Posterior cingulate gyrus (tissue), 11 donors: Measurements from ENCODE around the gene EFCAB10.

Source experiments
- DNase-seq, 10 donors: peaks; one replicate each; pipeline versions ENCODE4 v3.0.0 to v3.0.0-alpha.2; 2020 to 2021; ENCODE audit warnings: mixed read lengths in 3 of 10
- intact Hi-C: fragments of 100-400 bp; cut with DNase I; formaldehyde crosslinking; loops from one replicate; pipeline ENCODE4 v1.15.1; 2023

Gene EFCAB10, protein sequence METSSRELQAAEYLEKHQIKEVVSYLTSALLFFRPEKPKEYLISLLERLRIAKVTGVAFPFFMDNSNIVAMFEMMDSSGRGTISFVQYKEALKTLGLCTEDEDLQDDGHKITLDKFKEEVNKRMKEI

DNA sequence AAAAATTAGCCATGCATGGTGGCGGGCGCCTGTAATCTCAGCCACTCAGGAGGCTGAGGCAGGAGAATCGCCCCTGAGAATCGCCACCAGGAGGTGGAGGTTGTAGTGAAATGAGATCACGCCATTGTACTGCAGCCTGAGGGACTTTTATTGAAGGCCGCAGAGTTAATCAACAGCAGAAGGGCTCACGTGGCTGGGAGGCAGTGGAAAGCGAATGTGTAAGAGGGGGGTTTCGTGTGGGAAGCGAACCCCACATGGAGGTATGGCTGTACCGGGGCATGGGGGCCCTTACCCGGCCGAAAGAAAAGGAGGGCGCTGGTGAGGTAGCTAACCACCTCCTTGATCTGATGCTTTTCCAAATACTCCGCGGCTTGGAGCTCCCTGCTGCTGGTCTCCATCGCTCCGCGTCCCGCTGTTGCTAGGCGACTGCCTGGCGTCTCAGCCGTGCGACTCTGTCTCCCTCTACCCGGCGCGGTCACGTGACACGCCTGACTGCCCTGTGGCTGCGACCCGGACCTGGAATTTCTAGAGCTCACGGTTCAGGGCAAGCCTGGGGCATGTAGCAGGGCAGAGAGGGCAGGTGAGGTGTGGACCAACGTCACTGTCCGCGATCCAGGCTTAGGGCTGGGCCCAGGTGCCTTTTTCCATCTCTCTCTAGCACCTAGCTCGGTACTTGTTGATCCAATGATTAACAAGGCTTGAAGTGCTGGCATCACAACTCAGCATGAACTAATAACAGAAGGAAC lies at the start of gene EFCAB10:
EFCAB10 (minus strand) TSS at position 428 of the 746 bp plus-strand sequence; CDS start at position 398, 30 bp downstream.
- intact Hi-C loops: no loop called here
- DNase-seq: peak; percentile 72 to 97 (median 83)

DNA sequence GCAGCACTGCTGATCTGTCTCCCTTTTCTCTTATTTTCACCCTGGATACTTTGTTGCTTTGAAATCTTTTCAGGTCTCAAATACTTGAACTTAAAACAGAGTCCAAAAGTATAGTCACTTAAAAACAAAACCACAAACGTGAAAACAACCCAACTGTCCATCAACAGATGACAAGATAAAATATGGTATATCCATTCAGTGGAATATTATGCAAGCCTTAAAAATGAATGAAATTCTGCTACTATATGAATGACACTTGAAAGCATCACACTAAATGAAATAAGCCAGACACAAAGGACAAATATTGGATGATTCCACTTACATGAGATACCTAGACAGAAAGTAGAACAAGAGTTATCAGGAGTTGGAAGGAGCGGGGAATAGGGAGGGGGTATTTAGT lies 44.7 kb upstream of the EFCAB10 start:
- intact Hi-C loops: no loop called here
- DNase-seq: no peak

DNA sequence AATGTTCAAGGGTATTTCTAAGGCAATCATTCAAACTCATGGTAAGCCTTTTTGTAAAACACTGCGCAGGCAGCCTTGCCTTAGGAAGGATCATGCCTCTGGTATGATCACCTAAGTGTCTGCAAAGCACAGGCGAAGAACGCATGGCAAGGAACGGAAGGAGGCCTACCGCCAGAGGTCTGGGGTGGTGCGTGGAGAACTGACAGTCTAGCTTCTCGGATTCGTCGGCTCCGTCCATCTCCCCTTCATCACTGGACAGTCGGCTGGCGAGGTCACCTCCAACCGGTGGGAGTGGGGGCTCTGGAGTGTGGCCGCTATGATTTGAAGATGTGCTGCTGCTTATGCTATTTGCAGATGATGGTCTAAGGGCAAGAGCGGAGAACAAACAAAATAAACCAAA lies 42.6 kb upstream of the EFCAB10 start:
- no peak for DNase-seq
- intact Hi-C loops: no loop called here

DNA sequence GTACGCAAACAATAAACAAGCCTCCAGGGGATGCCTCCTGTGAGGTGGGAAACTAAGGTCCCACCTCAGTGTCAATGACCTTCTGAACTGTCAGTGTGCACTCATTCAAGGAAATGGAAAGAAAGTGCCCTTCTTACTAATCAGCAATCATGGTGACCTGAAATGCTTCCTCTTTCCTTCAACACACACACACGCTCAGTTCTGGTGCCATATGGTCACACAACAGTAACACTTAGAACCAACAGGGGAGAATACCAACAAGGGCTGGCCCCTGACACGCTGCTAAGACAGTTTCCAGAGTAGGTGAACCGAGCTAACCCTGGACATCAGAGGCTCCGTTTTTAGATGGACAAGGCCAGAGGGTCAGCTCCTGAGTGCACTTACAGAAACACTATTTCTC lies 42.1 kb upstream of the EFCAB10 start:
- intact Hi-C loops: no loop called here
- no peak for DNase-seq

DNA sequence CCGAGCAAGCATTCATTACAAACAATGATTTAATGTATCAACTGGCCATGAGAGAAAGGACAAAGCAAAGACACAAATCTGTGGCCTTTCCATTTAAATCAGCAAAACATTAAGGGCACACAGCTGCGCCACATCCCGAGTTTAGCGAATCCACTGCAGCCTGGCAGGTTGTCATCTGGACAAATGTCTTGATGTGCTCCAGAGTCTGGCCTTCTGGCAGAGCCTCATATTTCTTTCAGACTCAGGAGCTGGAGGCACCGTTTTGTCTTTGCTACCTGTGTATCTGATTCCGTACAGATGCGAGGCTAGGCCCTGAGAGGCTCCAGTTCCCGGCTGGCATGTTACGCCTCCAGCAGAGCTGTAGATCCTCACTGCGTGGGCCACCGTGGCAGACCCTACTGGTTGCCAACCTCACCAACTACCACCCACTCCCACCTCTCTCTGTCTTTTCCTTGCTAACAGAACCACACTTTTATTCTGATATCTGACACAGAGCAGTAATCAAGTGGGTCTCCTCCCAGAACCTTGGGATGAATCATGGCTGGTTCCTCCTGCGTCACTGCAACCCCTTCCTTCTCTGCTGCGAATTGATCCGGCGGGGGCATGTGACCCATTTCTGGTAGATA lies 40.9 kb upstream of the EFCAB10 start:
- DNase-seq: peak in 7 of 10 donors; percentile 27 to 92 (median 57)
- intact Hi-C loops: no loop called here

DNA sequence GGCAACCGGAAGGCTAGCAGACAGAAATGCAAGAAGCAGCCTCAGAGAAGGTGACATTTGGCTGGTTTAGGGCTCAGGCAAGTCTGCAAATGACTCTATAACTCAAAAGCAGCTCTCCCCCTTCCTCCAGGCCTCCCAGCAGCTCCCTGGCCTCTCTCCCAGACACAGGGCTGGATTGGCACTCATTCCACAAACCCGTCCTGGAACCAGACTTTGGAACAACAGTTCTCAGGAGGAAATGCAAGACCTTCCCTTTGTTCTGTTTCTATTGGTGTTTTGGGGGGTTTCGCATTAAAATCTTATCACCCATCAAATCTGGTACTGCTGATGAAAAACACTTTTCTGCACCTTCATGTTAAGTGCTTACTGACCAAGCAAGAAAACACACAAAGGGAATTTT lies 40.3 kb upstream of the EFCAB10 start:
- intact Hi-C loops: no loop called here
- peak; percentile 46 to 93 (median 67) for DNase-seq

DNA sequence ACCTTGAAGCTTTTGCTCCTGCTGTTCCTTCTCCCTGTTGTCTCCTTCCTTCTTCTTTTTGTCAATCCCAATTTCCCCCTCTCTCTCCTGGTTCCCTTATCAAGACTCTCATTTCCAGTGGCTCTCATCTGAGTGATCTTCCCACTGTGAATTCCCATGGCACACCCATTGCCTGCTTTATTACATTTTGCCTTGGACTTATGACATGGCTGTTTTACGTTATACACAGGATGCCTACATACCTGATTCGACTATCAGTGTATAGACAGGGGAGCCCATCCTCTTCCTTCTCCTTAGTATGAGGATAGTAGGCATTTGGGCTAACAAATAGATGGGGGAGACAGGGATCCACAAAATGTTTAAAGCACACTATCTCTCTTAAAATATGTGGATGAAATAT lies 39.9 kb upstream of the EFCAB10 start:
- intact Hi-C loops: no loop called here
- DNase-seq: no peak

DNA sequence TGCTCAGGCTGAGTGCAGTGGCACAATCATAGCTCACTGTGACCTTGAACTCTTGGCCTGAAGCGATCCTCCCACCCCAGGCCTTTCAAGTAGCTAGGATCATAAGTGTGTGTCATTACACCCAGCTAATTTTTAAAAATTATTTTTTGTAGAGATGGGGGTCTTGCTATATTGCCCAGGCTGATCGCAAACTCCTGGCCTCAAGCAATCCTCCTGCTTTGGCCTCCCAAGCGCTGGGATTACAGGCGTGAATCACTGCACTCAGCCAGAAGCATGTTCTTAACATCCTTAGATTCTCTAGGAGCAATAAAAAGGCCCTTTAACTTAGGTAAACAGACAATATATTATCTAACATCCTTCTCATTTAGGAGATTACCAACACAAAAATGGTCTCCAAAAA lies 38.3 kb upstream of the EFCAB10 start:
- intact Hi-C loops: no loop called here
- peak in 1 of 10 donors; percentile 40 for DNase-seq

DNA sequence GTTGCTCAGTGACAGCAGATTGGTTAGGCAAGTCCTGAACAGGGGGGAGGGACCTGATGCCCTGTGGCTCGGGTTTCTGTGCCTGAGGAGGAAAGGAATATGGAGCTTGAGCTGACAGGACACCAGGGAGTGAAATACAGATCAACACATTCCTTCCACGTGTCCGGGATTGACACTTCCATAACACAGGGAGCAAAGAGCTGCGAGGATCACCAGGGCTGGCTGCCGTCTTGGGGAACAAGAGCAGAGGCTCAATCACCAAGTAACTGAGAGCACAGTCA lies 36.7 kb upstream of the EFCAB10 start:
- intact Hi-C loops: no loop called here
- DNase-seq: peak in 1 of 10 donors; percentile 25

DNA sequence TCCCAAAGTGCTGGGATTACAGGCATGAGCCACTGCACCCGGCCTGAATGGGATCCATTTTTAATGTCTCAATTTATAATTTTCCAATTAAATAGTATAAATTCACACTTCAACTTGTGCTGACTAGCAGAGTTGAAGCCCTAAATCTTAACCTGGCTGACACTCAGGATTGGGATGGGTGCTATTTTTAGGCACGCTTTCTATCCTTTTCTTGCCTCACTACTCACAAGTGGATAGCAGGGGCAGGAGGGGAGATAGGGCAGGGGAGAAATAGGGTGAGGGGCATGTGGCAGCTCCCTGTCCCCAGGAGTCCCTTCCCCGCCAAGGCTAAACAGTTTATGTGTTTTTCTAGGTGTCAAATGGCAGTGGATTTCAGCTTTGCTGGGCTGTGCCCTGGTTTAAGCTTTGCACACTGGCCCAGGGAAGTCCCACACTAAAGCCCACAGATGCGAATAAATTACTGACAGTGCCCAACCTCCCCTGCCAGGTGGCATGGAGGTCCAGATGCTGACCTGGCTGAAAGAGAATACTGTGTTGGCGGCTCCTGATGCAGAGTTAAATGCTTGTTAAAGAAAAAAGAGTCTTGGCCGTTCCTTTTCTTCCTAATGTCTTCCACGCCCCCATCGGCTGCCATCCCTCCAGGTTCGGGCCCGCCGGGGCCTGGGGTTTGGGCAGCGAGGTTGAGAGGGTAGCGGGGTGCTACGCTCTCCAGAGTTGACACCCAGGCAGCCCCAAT lies 36.2 kb upstream of the EFCAB10 start:
- intact Hi-C loops: no loop called here

DNA sequence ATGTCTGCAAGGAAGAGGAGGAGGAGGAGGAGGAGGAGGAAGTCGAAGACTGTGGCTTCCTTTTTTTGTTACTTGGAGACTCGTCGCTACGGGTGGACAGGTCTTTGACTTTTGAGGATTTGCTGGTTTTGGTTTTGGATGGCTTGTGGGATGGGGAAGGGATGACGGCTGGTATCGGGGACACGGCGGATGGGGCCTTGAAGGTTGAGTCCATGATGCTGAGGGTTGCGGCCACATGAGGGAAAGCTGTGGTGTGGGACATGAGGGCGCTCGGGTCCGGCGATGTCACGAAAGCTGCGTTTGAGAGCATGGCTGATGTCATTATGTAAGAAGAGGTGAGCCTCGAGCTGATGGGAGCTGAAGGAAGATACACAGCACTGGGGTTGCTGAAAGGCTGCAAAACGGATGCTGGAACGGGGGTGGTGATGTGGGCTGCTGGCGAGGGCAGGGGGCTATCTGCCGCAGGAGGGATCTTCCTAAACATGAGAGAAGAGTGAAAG lies 33.1 kb upstream of the EFCAB10 start:
- peak in 2 of 10 donors; percentile 44 to 62 for DNase-seq
- intact Hi-C loops: no loop called here

More for the DNA sequence above, 36.2 kb upstream of the EFCAB10 start:
- DNase-seq: peak in 1 of 10 donors; percentile 76

DNA sequence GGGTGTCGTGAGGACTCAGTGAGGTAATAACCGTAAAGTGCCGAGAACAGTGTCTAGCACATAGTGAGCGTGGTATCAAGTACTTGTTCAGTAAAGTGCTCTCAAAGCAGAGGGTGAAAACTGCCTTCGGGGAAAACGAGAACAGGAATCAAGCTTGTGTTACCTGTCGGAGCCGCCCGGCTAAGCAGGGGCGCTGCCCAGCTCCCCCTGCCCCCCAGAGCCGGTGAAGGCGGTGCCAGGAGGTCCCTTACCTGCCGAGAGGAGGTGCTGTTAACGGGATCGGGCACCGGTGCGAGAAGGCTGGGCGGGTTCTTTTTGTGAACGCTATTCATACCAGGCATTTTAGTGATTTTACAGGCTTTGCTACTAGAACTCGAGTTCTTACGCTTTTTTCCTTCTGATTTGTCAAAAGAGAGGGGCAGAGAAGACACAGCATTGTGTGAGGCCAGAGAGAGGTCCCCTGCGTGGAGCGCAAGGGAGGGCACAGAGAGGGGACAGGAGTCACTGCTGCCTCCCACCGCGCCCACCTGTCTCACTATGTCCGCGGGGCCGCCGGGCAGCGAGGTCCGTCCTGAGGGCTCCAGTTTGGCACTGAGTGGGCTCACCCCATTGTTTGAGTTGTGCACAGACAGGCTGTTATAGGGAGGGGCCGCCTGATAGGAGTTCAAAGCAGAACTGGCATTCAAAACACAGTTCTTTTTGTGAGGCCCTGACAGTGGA lies 32.5 kb upstream of the EFCAB10 start:
- intact Hi-C loops: no loop called here
- DNase-seq: peak in 2 of 10 donors; percentile 49 to 56

DNA sequence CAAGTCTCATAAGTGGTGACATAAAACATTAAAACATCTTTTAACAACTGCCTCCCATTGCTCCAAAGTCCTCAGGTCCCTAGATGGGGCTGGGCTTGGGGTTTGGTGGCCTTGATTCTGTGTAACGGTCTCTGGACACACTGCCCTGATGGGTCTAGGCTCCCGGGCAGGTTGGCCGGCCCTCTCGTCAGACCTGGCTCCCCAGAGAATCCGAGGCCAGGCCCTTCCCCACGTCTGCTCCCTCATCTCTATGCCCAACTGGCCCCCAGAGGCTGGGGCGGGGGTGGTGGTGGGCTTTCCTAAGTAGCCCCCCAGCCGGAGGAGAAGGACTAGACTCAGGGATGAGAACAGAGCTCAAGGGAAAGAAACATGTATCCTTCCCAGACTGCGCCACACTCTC lies 31.5 kb upstream of the EFCAB10 start:
- DNase-seq: peak in 1 of 10 donors; percentile 47
- intact Hi-C loops: no loop called here

DNA sequence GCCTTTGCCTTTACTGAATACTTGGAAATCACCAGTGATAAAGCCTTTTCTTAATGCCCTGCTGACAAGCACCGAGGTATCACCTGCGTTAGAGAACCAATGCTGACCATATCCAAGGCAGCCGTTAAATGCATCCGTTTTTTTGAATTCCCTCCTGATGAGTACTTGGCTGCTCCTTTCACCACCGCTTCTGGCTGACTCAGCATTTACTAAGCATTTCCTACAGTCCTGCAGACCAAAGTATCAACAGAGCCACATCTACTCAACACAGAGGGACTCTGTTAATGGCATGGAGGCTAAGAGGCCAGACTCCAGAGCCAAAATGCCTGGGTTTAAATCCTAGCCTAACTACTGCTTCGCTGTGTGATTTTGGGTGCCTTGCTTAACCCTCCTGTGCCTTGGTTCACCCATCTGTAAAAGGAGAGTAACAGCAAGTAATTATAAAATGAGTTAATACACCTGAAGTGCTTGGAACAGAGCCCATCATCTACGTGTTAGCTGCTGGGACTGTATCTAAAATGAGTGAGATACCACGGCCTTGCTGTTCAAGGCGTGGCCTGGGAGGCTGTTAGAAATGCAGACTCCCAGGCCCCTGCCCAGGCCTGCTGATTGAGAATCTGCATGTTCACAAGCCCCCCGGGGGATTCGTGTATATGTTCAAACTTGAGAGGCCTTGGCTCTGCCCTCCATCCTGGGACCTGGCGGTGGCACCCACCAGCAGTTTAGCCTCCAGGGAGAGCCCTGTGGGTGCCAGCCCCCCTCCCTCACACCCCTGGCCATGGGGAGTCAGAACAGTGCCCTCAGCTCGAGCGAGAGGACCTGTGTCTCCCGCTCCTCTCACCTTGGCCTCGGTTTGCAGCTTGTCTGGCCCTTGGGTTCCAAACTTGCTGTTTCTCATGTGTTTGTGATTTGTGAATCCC lies 30.8 kb upstream of the EFCAB10 start:
- peak in 1 of 10 donors; percentile 69 for DNase-seq
- intact Hi-C loops: no loop called here

DNA sequence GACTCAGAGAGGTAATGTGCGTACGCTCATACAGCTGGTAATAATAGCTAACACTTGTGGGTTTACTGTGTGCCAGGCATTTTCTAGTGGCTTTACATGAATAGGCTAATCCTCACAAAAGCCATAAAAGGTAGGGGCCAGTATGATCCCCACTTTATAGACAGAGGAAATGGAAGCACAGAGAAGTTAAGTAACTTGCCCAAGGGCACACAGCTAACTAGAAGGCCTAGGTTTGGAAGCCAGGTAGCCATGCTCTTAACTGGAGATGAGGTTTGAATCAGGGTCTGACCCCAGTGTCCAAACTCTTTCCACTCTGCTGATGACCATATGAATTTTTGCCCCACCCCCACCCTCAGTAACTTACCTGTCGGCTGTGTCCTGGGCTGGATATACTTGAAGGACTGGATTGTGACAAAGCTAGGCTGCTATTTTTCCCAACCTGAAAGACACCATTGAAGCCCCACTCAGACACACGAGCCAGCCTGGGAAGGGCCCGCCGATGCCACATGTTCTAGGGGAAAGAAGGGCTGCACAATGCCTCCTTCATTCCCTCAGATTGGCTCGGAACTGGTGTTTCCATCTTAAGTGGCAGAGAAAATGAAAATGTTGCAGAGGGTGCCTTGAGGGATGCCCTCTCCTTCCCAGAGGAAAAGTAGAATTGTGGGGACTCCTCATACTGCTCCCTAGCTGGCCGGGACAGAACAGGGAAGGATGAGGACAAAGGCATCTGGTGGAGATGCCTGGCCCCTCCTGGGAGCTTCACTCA lies 29.1 kb upstream of the EFCAB10 start:
- DNase-seq: peak in 1 of 10 donors; percentile 55
- intact Hi-C loops: no loop called here

DNA sequence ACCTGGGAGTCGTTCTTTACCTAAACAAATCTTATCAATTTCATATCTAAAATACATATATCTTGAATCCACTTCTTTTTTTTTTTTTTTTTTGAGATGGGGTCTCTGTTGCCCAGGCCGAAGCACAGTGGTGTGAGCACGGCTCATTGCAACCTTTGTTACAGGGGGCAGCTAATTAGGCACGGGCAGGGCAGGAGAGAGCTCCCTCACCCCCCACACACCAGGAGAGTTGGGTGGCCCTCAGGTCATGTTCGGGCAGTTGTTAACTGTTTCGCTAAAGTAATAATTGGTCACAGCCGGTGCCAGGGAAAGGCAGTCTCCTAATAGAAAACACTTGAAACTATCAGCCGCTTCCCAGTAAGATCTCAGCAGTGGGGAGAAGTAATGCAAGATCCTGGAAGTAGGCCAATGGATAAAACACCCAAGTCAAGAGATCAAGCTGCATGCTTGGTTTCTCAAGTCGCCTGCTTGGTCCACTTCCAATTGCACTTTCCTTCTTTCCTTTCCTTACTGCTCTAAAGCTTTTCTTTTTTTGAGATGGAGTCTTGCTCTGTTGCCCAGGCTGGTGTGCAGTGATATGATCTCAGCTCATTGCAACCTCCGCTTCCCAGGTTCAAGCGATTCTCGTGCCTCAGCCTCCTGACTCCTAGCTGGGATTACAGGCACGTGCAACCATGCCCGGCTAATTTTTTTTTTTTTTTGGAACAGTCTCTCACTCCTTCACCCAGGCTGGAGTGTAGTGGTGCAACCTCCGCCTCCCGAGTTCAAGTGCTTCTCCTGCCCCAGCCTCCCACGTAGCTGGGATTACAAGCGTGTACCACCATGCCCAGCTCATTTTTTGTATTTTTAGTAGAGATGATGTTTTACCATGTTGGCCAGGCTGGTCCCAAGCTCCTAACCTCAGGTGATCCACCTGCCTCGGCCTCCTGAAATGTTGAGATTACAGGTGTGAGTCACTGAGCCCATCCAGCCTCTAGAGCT lies 21.3 kb upstream of the EFCAB10 start:
- intact Hi-C loops: no loop called here
- DNase-seq: peak in 3 of 10 donors; percentile 50 to 55 (median 51)
